Right hindlimb (tissue), 1 donor: ENCODE results near the gene FOXO1.
A peak's percentile ranks its signal among the peaks of the same experiment; 100 is the strongest.

ENCODE experiments used
- DNase-seq: peaks from one replicate; pipeline ENCODE4 v3.0.0-alpha.2; 2018

The FOXO1 gene

GRCh38 chr13:40635315-40635995 lies 31.0 kb downstream of the FOXO1 start:
- no peak for DNase-seq

- DNase-seq, result no peak
These were observed 33.5 kb downstream of the FOXO1 start for GRCh38 chr13:40632915-40633314.

- DNase-seq, result no peak
These were observed 34.8 kb downstream of the FOXO1 start for GRCh38 chr13:40631605-40632004.

GRCh38 chr13:40629678-40630384 lies 36.6 kb downstream of the FOXO1 start:
- no peak for DNase-seq

GRCh38 chr13:40626977-40627376 lies 39.5 kb downstream of the FOXO1 start:
- no peak for DNase-seq

GRCh38 chr13:40626561-40626960 lies 39.9 kb downstream of the FOXO1 start:
- no peak for DNase-seq

GRCh38 chr13:40624986-40625385 lies 41.5 kb downstream of the FOXO1 start:
- DNase-seq, result no peak

GRCh38 chr13:40624383-40624782 lies 42.1 kb downstream of the FOXO1 start:
- no peak for DNase-seq

- DNase-seq, result no peak
These were observed 43.7 kb downstream of the FOXO1 start for GRCh38 chr13:40622761-40623160.

GRCh38 chr13:40622246-40622645 lies 44.2 kb downstream of the FOXO1 start:
- no peak for DNase-seq

GRCh38 chr13:40619479-40619814 lies 47.0 kb downstream of the FOXO1 start:
- no peak for DNase-seq

- no peak for DNase-seq
These were observed 47.6 kb downstream of the FOXO1 start for GRCh38 chr13:40618581-40619478.

- no peak for DNase-seq
These were observed 48.6 kb downstream of the FOXO1 start for GRCh38 chr13:40617801-40618356.

GRCh38 chr13:40615619-40616018 lies 50.8 kb downstream of the FOXO1 start:
- DNase-seq, result no peak

- no peak for DNase-seq
These were observed 52.5 kb downstream of the FOXO1 start for GRCh38 chr13:40613914-40614313.

GRCh38 chr13:40613192-40613818 lies 53.1 kb downstream of the FOXO1 start:
- DNase-seq, result peak; percentile 45

GRCh38 chr13:40612041-40612440 lies 54.4 kb downstream of the FOXO1 start:
- no peak for DNase-seq

- no peak for DNase-seq
These were observed 54.8 kb downstream of the FOXO1 start for GRCh38 chr13:40611635-40612034.

GRCh38 chr13:40611004-40611403 lies 55.4 kb downstream of the FOXO1 start:
- DNase-seq, result no peak

- no peak for DNase-seq
These were observed 56.3 kb downstream of the FOXO1 start for GRCh38 chr13:40609972-40610726.

- DNase-seq, result no peak
These were observed 58.1 kb downstream of the FOXO1 start for GRCh38 chr13:40608308-40608707.

GRCh38 chr13:40605573-40605972 lies 60.9 kb downstream of the FOXO1 start:
- no peak for DNase-seq
